ENCODE results near the gene CYP4F2. TPM values are rescaled to one million over a fixed set of nuclear protein-coding genes. Genes with fewer than 3 reads are reported as not detected.

The CYP4F2 gene
- total RNA-seq, 4 donors from 2014 or later, result not detected

DNA sequence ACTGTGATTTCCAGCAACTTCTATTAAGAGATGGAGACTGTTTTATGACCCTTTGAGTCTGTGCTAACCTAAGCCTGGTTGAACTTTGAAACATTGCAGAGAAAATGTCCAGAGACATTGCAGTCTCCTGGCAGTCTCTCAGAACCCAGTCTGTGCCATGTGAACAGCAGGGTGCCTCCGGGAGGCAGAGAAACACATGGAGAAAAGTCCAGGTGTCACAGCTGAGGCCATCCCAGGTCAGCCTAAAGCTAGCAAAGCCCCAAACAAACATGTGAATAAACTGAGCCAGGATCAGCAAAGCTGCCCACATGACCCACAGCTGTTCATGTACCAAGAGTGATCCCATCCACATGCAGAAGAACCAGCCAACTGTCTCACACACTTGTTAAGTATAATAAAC is 28.6 kb upstream of the CYP4F2 start:
- H3K27ac ChIP-seq, result no peak overlapping the region
- 0% methylated on average over 1 of the region's 1 CpG for WGBS, 2 donors
- H3K4me3 ChIP-seq, result no peak overlapping the region

GRCh38 chr19:15923702-15924101 is 25.8 kb upstream of the CYP4F2 start:
- WGBS, 2 donors, result 80 to 85% methylated on average over 8 of the region's 8 CpGs
- Histone ChIP-seq H3K27ac (no peak overlapping the region), H3K36me3 (peaks cover 0 to 21% (median 0%) of the 10 kb centered on the region in 3 donors), H3K9me3 (no peaks in the 10 kb centered on the region), H3K27me3 (no peaks in the 10 kb centered on the region), H3K4me1 (no peaks in the 10 kb centered on the region), H3K4me3 (no peak overlapping the region)
- no peak for DNase-seq (ENCODE audit: low spot score in 2 of 2)
- no peak for TF ChIP-seq POLR2A (IDR thresholded peaks at IDR 0.05)
- no peak for TF ChIP-seq EP300 (IDR thresholded peaks at IDR 0.05)
- TF ChIP-seq CTCF (IDR thresholded peaks at IDR 0.05), result no peak

More for the DNA sequence above, 28.6 kb upstream of the CYP4F2 start:
- no peak for TF ChIP-seq CTCF (IDR thresholded peaks at IDR 0.05)
- TF ChIP-seq EP300 (IDR thresholded peaks at IDR 0.05), result no peak
- no peak for TF ChIP-seq POLR2A (IDR thresholded peaks at IDR 0.05)
- Histone ChIP-seq H3K9me3 (no peaks in the 10 kb centered on the region), H3K36me3 (peaks cover 0 to 21% (median 0%) of the 10 kb centered on the region in 3 donors), H3K4me1 (no peaks in the 10 kb centered on the region), H3K27me3 (peaks cover 0 to 9% of the 10 kb centered on the region in 2 donors)
- DNase-seq (ENCODE audit: low spot score in 2 of 2), result no peak

GRCh38 chr19:15922021-15922420 is 24.1 kb upstream of the CYP4F2 start:
- Histone ChIP-seq H3K4me3 (no peak overlapping the region), H3K4me1 (no peaks in the 10 kb centered on the region), H3K36me3 (peaks cover 0 to 21% (median 0%) of the 10 kb centered on the region in 3 donors), H3K27me3 (no peaks in the 10 kb centered on the region), H3K27ac (no peak overlapping the region), H3K9me3 (no peaks in the 10 kb centered on the region)
- WGBS, 2 donors, result 42 to 70% methylated on average over 4 of the region's 4 CpGs
- no peak for TF ChIP-seq EP300 (IDR thresholded peaks at IDR 0.05)
- no peak for TF ChIP-seq POLR2A (IDR thresholded peaks at IDR 0.05)
- no peak for DNase-seq (ENCODE audit: low spot score in 2 of 2)

GRCh38 chr19:15919243-15919642 is 21.4 kb upstream of the CYP4F2 start:
- TF ChIP-seq EP300 (IDR thresholded peaks at IDR 0.05), result no peak
- TF ChIP-seq POLR2A (IDR thresholded peaks at IDR 0.05), result no peak
- no peak for TF ChIP-seq CTCF (IDR thresholded peaks at IDR 0.05)
- peaks cover 0 to 14% (median 6%) of the 10 kb centered on the region in 4 donors for H3K9me3 ChIP-seq
- no peak overlapping the region for H3K4me3 ChIP-seq
- H3K4me1 ChIP-seq, result no peaks in the 10 kb centered on the region
- WGBS, 2 donors, result 77 to 92% methylated on average over 4 of the region's 4 CpGs
- no peaks in the 10 kb centered on the region for H3K27me3 ChIP-seq
- peaks cover 0 to 20% (median 0%) of the 10 kb centered on the region in 3 donors for H3K36me3 ChIP-seq
- H3K27ac ChIP-seq, result no peak overlapping the region
- DNase-seq (ENCODE audit: low spot score in 2 of 2), result no peak

GRCh38 chr19:15915109-15915508 is 17.2 kb upstream of the CYP4F2 start:
- peaks cover 0 to 28% of the 10 kb centered on the region in 2 donors for H3K27me3 ChIP-seq

More at GRCh38 chr19:15915109-15915508, 17.2 kb upstream of the CYP4F2 start:
- no peak overlapping the region for H3K27ac ChIP-seq
- H3K4me3 ChIP-seq, result no peak overlapping the region
- TF ChIP-seq EP300 (IDR thresholded peaks at IDR 0.05) (no peak), POLR2A (IDR thresholded peaks at IDR 0.05) (no peak), CTCF (IDR thresholded peaks at IDR 0.05) (no peak)
- H3K36me3 ChIP-seq, result peaks cover 0 to 24% (median 0%) of the 10 kb centered on the region in 3 donors
- no peak for DNase-seq (ENCODE audit: low spot score in 2 of 2)
- peaks cover 0 to 5% (median 0%) of the 10 kb centered on the region in 4 donors for H3K4me1 ChIP-seq
- WGBS, 2 donors, result 85 to 90% methylated on average over 2 of the region's 2 CpGs
- peaks cover 0 to 14% (median 6%) of the 10 kb centered on the region in 4 donors for H3K9me3 ChIP-seq

All from tibial nerve (tissue), 4 donors.